DND-41 (cell line): ENCODE data around the gene DNAH1.

Source experiments
- EZH2 ChIP-seq: IDR thresholded peaks from 3 replicates; pipeline ENCODE4 v1.6.1; 2012; ENCODE audit warnings: borderline replicate concordance, low read depth, mild to moderate bottlenecking, moderate library complexity, low read length, inconsistent platforms; ENCODE audit not compliant: severe bottlenecking
- TF ChIP-seq, protein P1 (sequence below): IDR thresholded peaks from 2 replicates; pipeline ENCODE4 v1.5.1; 2012; ENCODE audit warnings: borderline replicate concordance, low read length, moderate library complexity, mild to moderate bottlenecking; ENCODE audit not compliant: poor library complexity, severe bottlenecking; ENCODE audit errors: extremely low read depth

DNA sequence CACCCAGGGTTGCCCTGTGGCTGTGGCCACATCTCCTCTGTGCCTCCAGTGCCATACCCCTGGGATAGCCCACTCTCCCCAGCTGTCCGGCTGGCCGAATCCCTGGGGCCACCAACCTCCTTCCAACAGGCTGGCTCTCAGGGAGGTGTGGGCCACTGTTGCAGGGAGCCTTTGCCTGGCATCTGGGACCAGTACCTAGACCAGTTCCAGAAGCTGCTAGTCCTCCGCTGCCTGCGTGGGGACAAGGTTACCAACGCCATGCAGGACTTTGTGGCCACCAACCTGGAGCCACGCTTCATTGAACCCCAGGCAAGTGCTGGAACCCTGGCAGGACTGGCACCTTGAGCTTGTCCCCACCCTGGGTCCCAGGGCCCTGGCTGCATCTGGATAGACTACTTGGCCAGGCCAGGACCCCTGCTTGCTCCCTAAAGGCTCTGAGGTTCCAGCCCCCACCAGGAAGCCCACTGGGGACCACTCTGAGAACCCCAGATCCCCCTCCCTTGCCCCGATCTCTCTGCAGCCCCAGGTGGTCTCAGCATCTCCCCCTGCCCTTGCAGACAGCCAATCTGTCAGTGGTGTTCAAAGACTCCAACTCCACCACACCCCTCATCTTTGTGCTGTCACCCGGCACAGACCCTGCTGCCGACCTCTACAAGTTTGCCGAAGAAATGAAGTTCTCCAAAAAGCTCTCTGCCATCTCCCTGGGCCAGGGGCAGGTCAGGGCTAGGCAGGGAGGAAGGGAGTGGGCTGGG lies 78.8 kb downstream of the DNAH1 start:
- TF ChIP-seq, protein P1, sequence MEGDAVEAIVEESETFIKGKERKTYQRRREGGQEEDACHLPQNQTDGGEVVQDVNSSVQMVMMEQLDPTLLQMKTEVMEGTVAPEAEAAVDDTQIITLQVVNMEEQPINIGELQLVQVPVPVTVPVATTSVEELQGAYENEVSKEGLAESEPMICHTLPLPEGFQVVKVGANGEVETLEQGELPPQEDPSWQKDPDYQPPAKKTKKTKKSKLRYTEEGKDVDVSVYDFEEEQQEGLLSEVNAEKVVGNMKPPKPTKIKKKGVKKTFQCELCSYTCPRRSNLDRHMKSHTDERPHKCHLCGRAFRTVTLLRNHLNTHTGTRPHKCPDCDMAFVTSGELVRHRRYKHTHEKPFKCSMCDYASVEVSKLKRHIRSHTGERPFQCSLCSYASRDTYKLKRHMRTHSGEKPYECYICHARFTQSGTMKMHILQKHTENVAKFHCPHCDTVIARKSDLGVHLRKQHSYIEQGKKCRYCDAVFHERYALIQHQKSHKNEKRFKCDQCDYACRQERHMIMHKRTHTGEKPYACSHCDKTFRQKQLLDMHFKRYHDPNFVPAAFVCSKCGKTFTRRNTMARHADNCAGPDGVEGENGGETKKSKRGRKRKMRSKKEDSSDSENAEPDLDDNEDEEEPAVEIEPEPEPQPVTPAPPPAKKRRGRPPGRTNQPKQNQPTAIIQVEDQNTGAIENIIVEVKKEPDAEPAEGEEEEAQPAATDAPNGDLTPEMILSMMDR, result no peak
- TF ChIP-seq EZH2, result no peak
